VCaP (cell line): Measurements from ENCODE around the gene PADI4.

Experiments used
- H3K27ac ChIP-seq: fragments of 450-650 bp; 2 replicates; pipeline ENCODE4 v1.5.1; 2017
- CTCF ChIP-seq: fragments of 450-650 bp; conservative IDR thresholded peaks from 2 replicates; pipeline ENCODE4 v1.5.1; 2017; ENCODE audit warnings: mild to moderate bottlenecking, moderate library complexity

PADI4 gene

GRCh38 chr1:17352419-17352909 is 44.5 kb downstream of the PADI4 start:
- H3K27ac ChIP-seq: no peak overlapping the region
- no peak for TF ChIP-seq CTCF

DNA sequence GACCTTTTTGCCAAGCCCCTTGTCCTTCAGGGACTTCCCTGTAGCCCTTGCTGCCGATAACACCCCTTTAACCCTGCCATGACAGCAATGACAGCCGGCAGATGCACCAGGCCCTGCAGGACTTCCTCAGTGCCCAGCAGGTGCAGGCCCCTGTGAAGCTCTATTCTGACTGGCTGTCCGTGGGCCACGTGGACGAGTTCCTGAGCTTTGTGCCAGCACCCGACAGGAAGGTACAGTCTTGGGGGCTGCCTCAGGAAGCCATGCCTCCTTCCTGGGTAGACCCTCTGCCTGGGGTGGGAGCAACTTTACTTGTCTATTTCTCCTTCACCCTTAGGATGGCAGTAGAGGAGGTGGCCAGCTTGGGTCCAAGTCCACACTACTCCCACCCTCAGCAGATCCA is 47.9 kb downstream of the PADI4 start:
- no peak overlapping the region for H3K27ac ChIP-seq
- no peak for TF ChIP-seq CTCF

GRCh38 chr1:17356387-17357026 is 48.5 kb downstream of the PADI4 start:
- no peak overlapping the region for H3K27ac ChIP-seq
- TF ChIP-seq CTCF: no peak

GRCh38 chr1:17358557-17358956 is 50.6 kb downstream of the PADI4 start:
- TF ChIP-seq CTCF: no peak
- no peak overlapping the region for H3K27ac ChIP-seq

DNA sequence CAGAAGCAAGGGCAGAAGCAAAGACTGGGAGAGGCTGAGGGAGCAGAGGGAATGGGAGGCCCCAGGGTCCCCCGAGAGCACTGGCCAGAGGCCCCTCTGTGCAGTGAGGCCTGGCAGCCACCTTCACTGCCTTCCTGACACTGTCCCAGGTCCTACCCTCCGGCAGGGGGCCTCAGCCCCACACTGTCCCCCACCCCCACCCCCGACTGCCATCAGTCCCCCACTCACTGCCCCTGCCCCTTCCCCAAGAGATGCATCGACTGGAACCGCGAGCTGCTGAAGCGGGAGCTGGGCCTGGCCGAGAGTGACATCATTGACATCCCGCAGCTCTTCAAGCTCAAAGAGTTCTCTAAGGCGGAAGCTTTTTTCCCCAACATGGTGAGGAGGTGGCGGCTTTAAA is 51.0 kb downstream of the PADI4 start:
- no peak for TF ChIP-seq CTCF
- no peak overlapping the region for H3K27ac ChIP-seq

- H3K27ac ChIP-seq: no peak overlapping the region
- no peak for TF ChIP-seq CTCF
Observed at GRCh38 chr1:17359808-17360207, 51.8 kb downstream of the PADI4 start.

DNA sequence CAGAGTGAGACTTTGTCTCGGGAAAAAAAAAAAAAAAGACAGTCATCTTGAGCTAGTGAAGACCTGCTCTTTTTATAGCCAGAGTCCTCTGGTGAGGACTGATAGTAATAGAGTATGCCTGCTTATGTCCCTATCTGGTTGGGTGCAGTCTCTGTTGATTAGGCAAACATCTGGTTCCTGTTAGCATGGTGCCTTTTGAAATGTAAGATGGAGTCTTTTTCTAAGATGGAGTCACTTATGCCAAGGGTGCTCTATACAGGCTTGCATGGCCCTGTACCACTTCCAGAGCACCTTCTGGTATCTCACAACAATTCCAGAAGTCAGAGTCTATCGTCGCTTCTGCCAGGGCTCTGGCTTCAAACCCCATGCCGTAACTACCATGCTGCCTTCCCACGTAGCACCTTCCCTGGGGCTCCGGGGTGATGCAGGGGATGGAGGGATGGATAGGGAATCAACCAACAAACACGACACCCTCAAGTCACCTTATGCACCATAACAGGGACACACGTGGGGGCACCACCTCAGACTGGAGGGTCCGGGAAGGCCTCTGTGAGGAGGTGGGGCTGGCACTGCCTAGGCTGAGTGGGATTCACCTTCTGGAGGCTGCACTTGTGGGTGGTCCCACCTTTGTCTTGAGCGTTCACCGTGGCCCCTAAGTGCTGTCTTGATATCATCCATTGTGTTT is 52.4 kb downstream of the PADI4 start:
- TF ChIP-seq CTCF: no peak
- no peak overlapping the region for H3K27ac ChIP-seq
